GM19025 (cell line): ENCODE measurements around the gene NFIB.

ENCODE experiments used
- ATAC-seq: cut with Tn5 transposase; IDR thresholded peaks from one replicate; pipeline ENCODE4 v1.9.1; 2021; ENCODE audit warnings: mild to moderate bottlenecking, low read depth, moderate library complexity; ENCODE audit not compliant: unreplicated experiment

The NFIB gene

DNA sequence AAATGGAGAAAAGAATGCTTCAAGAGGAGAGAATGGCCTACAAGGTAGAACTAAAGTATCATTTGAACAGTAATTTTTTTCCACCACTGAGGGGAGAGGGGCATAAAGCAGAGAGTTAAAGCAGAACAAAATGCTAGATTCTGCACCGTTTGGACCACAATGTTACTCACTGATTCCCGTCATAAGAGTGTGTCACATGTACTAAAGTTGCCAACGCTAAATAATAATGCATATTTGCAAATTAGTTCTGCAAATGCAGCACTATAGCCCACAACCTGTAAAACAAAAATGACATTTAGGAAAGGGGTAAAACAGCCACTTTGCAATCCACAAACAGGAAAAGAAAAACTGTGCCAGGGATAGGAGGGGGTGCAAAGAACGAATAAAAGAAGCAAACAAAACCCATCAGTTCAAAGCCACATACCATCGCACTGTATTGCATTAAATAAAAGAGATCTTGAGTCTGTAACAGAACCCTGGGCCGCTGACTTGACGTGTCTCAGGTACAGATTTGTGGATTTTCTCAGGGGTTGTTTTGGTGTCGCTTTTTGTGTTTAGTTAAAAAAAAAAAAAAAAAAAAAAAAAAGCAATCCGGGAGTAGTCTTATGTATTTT is 7.7 kb upstream of the NFIB start:
- no peak for ATAC-seq

DNA sequence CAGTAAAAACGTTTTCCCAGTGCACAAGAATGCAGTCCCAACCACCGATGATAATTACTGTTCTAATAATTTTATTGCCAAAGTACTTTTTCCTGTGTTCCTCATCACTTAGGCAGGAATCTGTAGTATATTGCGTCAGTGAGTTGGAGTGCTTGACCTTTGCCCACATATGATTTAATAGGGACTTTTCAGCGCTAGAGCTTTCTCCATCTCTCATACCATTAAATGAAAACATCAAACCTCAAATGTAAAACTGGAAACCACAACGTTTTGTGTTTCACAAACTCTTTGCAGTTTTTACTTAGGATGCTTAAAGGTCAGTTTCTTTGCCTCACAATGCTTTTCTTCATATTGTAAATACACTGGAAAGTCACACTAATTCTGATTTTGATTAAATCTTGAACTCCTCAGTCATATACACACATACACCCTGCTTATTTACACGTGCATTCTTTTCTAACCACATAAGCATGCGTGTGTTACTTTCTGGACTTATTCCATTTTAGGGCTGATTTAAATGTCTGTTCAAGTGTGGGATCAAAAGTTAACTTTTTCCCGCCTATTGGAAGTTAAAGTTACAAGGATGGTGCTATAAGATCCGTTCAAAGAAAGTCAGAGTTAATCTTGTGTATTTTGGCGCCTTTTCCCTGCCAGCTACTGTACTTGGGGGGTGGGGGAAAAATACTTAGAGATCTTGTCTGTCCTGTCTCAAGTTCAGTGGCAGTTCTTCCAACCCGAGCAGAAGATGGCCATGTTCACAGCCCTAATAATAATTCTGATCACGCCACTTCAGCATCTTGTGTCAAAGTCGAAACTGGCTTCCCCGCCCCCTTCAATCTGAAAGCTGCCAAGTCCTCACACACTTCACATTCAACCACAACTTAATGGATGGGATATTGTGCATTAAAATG is 6.6 kb upstream of the NFIB start:
- no peak for ATAC-seq

- ATAC-seq = no peak
Measured at GRCh38 chr9:14318934-14319580, 5.1 kb upstream of the NFIB start.

GRCh38 chr9:14318361-14318760 is 4.4 kb upstream of the NFIB start:
- ATAC-seq = no peak

DNA sequence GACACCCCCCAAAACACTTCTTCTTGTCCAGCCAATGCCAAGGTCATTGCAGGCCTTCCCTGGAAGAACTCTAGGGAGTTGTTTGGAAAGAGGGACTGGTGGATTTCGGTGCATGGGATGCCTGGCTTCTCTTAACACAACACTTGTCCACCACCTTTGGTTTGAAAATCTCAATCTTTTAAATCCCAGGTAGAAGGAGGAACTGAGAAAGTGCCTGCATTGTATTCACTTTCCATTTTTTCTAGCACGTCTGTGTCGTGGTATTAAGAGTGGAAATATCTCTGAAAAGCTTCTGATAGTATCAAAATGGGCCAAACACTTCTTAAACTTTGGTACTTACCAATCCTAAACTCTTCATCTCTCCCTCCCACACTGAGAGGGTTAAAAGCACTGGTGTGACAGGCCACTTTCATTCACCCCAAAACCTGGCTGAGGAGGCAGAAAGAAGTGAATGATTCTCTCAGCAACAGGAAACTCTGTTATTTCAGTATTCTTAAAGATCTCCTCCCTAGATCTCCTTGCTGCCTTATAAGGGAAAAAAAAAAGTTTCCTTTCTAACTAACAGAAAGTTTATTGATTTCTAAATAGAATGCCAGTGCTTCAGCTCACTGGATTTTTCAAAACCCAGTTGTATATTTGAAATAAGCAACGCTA is 3.9 kb upstream of the NFIB start:
- no peak for ATAC-seq

- no peak for ATAC-seq
Measured at GRCh38 chr9:14316602-14317300, 2.8 kb upstream of the NFIB start.

DNA sequence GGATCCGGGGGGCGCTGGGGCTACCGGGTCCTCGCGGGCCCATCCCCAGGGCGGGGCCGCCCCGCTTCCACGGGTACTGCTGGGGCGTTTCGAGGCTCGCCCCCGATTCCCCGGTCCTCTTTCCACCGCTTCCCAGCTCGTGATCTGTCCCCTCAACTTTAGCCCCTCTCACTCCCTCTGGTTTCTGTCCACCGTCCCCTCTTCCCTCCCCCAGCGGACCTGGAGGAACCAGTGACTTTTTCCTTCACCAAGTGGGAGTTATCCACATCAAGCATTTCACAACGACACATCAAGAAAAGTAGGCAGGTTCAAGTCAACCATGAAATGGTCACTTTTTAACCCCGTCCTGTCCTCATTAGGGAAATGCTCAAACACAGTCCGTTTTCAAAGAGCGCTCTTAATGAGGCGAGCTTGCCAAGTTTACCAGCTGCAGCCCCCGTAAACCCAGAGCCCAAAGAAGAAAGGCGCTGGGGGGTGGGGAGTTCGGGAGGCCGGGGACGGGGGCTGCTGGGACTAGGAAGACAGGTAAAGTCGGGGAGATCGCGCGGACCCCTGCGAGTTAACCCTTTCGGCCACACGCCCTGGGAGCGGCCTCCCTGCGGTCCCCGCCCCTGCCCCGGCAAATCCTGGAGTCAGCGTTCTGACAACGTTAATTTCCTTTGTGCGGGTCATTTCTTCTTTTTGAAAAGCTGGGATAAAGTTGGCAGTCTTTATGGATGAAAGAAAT is 2.1 kb upstream of the NFIB start:
- ATAC-seq = no peak

- ATAC-seq = peak; percentile 32
Measured at GRCh38 chr9:14314929-14315874, 1.3 kb upstream of the NFIB start.

DNA sequence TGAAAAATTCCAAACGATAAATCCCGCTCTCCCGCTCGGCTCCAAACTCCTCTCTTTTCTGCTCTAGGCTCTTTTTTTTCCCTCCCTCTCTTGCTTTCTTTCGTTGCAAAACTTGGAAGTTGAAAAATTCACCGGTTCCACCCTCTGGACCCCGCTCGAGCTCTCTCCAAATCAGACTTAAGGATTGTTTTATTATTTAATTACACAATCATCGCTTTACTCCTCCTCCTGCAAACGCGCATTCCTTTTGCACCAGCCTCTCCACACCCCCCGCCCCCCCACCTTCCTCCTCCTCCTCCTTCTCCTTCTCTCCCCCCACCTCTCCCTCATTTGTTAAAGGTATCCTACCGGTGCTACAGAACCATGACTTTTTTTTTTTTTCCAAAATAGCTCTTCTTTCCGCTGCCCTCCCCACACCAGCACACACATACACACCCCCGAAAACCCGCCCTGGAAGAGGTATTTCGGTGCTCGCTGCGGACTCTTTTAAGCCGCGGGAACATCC is 535 bp upstream of the NFIB start:
- ATAC-seq = no peak

DNA sequence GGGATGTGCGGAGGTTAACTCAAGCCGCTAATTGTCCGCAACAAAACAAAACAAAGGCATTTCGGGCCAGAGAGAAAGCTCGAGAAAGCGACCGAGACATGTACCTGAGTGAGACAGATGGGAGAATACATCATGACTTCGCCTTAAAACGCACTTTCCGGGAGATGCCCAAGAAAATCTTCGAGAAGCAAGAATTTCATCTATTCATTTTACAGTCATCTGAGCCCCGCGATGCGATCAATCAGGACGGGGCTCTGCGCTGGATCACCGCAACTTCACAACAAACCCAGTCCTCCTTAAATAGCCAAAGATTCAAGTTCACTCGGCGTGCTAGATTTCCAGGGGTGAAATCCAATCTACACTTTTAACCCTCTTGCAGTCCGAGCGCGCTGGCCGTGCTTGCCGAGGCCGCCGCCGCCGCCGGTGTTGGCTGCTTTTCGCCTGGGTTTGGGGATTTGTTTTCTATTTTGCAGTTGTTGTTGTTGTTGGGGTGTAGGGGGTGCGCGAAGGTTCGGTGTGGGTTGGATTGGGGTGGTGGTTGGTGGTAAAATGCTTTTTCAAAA is 482 bp downstream of the NFIB start:
- no peak for ATAC-seq

- ATAC-seq = no peak
Measured at GRCh38 chr9:14312719-14313377, 1.1 kb downstream of the NFIB start.

GRCh38 chr9:14311956-14312685 is 1.8 kb downstream of the NFIB start:
- ATAC-seq = no peak

- ATAC-seq = no peak
Measured at GRCh38 chr9:14311171-14311949, 2.6 kb downstream of the NFIB start.

GRCh38 chr9:14310311-14310710 is 3.6 kb downstream of the NFIB start:
- ATAC-seq = no peak

GRCh38 chr9:14309403-14309802 is 4.5 kb downstream of the NFIB start:
- no peak for ATAC-seq

DNA sequence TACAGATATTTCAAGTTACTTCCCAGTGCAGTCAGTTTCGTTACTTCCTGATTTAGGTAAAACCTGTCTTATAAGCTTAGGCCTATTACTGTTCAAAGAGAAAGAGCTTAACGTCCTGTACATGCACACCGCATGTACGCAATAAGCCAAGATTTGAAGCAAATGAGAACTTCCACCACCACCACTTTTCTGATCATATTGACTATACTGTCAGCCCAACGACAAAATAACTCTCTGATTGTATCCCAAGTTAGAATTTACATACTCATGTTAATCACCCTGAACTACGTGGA is 5.1 kb downstream of the NFIB start:
- ATAC-seq = no peak
